NB4 (cell line): Measurements from ENCODE around the gene FNDC1.

ENCODE experiments used
- CTCF ChIP-seq: IDR thresholded peaks from one replicate; pipeline ENCODE4 v1.5.1; 2012; ENCODE audit warnings: low read depth, low read length
- MYC ChIP-seq: IDR thresholded peaks from 2 replicates; pipeline ENCODE4 v1.6.1; 2011; ENCODE audit warnings: low read depth, low read length
- POLR2A ChIP-seq: IDR thresholded peaks from 2 replicates; pipeline ENCODE4 v1.6.1; 2011; ENCODE audit warnings: mild to moderate bottlenecking; ENCODE audit not compliant: insufficient read length; ENCODE audit errors: extremely low read depth

GRCh38 chr6:159155679-159156078, 13.5 kb upstream of the FNDC1 start:
- no peak for TF ChIP-seq CTCF
- no peak for TF ChIP-seq MYC
- no peak for TF ChIP-seq POLR2A
